ENCODE results near the gene EIPR1. TPM values are rescaled to one million over a fixed set of nuclear protein-coding genes. Genes with fewer than 3 reads are reported as not detected.

EIPR1 gene
- total and polyA plus RNA-seq, 8 donors = 4.3 to 12.5 (median 6.4) TPM

GRCh38 chr2:3423492-3424170, 46.0 kb upstream of the EIPR1 start:
- no peak for FAIRE-seq
- peak; percentile 55 to 87 (median 67) for ATAC-seq
- Histone ChIP-seq H3K27me3 (no peaks in the 10 kb centered on the region), H3K4me1 (no peaks in the 10 kb centered on the region), H3K36me3 (peaks cover 4 to 34% (median 9%) of the 10 kb centered on the region in 3 donors), H3K27ac (no peak overlapping the region), H3K9me3 (no peaks in the 10 kb centered on the region), H3K4me3 (no peak overlapping the region)
- intact Hi-C loops (cut with DNase I) = loop anchor here in 1 of 3 donors (10.0 kb wide), 1 partner anchor 221 kb away; no protein-coding TSS in a partner anchor
- 66 to 68% methylated on average over 19 of the region's 19 CpGs for WGBS, 2 donors
- peak; percentile 88 to 98 (median 94) for TF ChIP-seq CTCF (IDR thresholded peaks at IDR 0.05)
- DNase-seq = peak; percentile 25 to 91 (median 62)

- Histone ChIP-seq H3K36me3 (peaks cover 4 to 29% (median 9%) of the 10 kb centered on the region in 3 donors), H3K4me3 (no peak overlapping the region), H3K27me3 (no peaks in the 10 kb centered on the region), H3K4me1 (no peaks in the 10 kb centered on the region), H3K9me3 (no peaks in the 10 kb centered on the region), H3K27ac (no peak overlapping the region)
- DNase-seq (peak in 1 of 6 donors; percentile 40), FAIRE-seq (no peak), ATAC-seq (no peak)
- intact Hi-C loops (cut with DNase I) = loop anchor here in 1 of 3 donors (10.0 kb wide), 1 partner anchor 223 kb away; no protein-coding TSS in a partner anchor
- TF ChIP-seq CTCF (IDR thresholded peaks at IDR 0.05) = no peak
- WGBS, 2 donors = 81 to 86% methylated on average over 16 of the region's 16 CpGs
Observed at GRCh38 chr2:3422161-3422779, 44.7 kb upstream of the EIPR1 start.

GRCh38 chr2:3421580-3421979, 44.0 kb upstream of the EIPR1 start:
- no peaks in the 10 kb centered on the region for H3K27me3 ChIP-seq
- peak in 2 of 4 donors; percentile 67 to 69 for ATAC-seq
- H3K9me3 ChIP-seq = no peaks in the 10 kb centered on the region
- TF ChIP-seq CTCF (IDR thresholded peaks at IDR 0.05) = no peak
- H3K4me3 ChIP-seq = no peak overlapping the region
- peaks cover 4 to 24% (median 9%) of the 10 kb centered on the region in 3 donors for H3K36me3 ChIP-seq
- 78 to 82% methylated on average over 19 of the region's 19 CpGs for WGBS, 2 donors
- no peaks in the 10 kb centered on the region for H3K4me1 ChIP-seq
- no peak overlapping the region for H3K27ac ChIP-seq
- no peak for FAIRE-seq
- DNase-seq = no peak
- intact Hi-C loops (cut with DNase I) = loop anchor here in 1 of 3 donors (10.0 kb wide), 1 partner anchor 223 kb away; no protein-coding TSS in a partner anchor

GRCh38 chr2:3420769-3421397, 43.3 kb upstream of the EIPR1 start:
- H3K27ac ChIP-seq = no peak overlapping the region
- ATAC-seq (peak in 2 of 4 donors; percentile 56 to 62), DNase-seq (no peak), FAIRE-seq (no peak)
- no peaks in the 10 kb centered on the region for H3K9me3 ChIP-seq
- 84 to 86% methylated on average over 14 of the region's 14 CpGs for WGBS, 2 donors
- H3K4me1 ChIP-seq = no peaks in the 10 kb centered on the region
- H3K4me3 ChIP-seq = no peak overlapping the region
- H3K27me3 ChIP-seq = no peaks in the 10 kb centered on the region
- peaks cover 4 to 18% (median 9%) of the 10 kb centered on the region in 3 donors for H3K36me3 ChIP-seq
- intact Hi-C loops (cut with DNase I) = loop anchor here in 1 of 3 donors (10.0 kb wide), 1 partner anchor 224 kb away; no protein-coding TSS in a partner anchor
- TF ChIP-seq CTCF (IDR thresholded peaks at IDR 0.05) = no peak

Data from pancreas (tissue), 10 donors.